ENCODE results near the gene C6orf15. TPM values are rescaled to one million over a fixed set of nuclear protein-coding genes. Genes with fewer than 3 reads are reported as not detected.

C6orf15 gene
- total RNA-seq, 1 donor from 2014 or later: not detected

GRCh38 chr6:31092238-31092637 lies 20.1 kb downstream of the C6orf15 start:
- peaks cover 5% of the 10 kb centered on the region for H3K4me1 Mint-ChIP-seq

DNA sequence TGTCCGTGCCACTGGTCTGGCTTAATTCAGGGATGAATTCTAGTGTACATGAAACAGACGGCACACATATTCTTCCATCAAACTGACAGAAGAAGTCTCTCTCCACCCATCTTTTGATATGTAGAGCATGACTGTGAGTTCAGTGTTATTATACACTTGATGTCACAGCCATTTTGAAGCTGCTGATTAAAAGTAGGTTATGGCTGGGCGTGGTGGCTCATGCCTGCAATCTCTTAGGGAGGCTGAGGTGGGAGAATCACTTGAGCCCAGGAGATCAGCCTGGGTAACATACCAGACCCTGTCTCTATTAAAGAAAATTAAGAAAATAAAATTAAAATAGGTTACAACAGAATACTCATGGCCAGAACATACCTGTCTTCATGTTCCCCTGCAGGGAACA lies 20.7 kb downstream of the C6orf15 start:
- Histone ChIP-seq H2AFZ (replicated peaks) (no peak overlapping the region), H3K36me3 (no peaks in the 10 kb centered on the region), H3K4me2 (no peak overlapping the region), H3K4me3 (no peak overlapping the region), H3K27ac (no peak overlapping the region), H3K9me3 (ENCODE audit: low read depth) (no peaks in the 10 kb centered on the region), H3F3A (ENCODE audit: low read depth) (no peaks in the 10 kb centered on the region), H3K4me1 (no peaks in the 10 kb centered on the region), H3K9ac (no peak overlapping the region), H3K79me2 (ENCODE audit: low read depth) (no peaks in the 10 kb centered on the region), H3K27me3 (no peaks in the 10 kb centered on the region), H4K20me1 (ENCODE audit: low read depth) (no peaks in the 10 kb centered on the region)
- H3K9me3 Mint-ChIP-seq: no peaks in the 10 kb centered on the region
- peaks cover 2% of the 10 kb centered on the region for H3K27me3 Mint-ChIP-seq (ENCODE audit: insufficient read depth, low read depth)
- peaks cover 10% of the 10 kb centered on the region for H3K4me1 Mint-ChIP-seq
- DNase-seq (ENCODE audit: low spot score): no peak
- no peak overlapping the region for H3K27ac Mint-ChIP-seq
- TF ChIP-seq EZH2 (IDR thresholded peaks at IDR 0.05) (no peak), EZH2phosphoT487 (IDR thresholded peaks at IDR 0.05) (no peak), CTCF (IDR thresholded peaks at IDR 0.05) (no peak)
- H3K36me3 Mint-ChIP-seq: no peaks in the 10 kb centered on the region
- no peak overlapping the region for H3K4me3 Mint-ChIP-seq

More at GRCh38 chr6:31092238-31092637, 20.1 kb downstream of the C6orf15 start:
- no peaks in the 10 kb centered on the region for H3K27me3 ChIP-seq
- H2AFZ ChIP-seq (replicated peaks): no peak overlapping the region
- no peak overlapping the region for H3K4me3 ChIP-seq
- no peaks in the 10 kb centered on the region for H4K20me1 ChIP-seq (ENCODE audit: low read depth)
- no peaks in the 10 kb centered on the region for H3K79me2 ChIP-seq (ENCODE audit: low read depth)
- H3K27me3 Mint-ChIP-seq (ENCODE audit: insufficient read depth, low read depth): peaks cover 2% of the 10 kb centered on the region
- no peak overlapping the region for H3K4me2 ChIP-seq
- H3K9ac ChIP-seq: no peak overlapping the region
- H3K27ac Mint-ChIP-seq: no peak overlapping the region
- no peaks in the 10 kb centered on the region for H3K9me3 ChIP-seq (ENCODE audit: low read depth)
- no peaks in the 10 kb centered on the region for H3K36me3 Mint-ChIP-seq
- H3F3A ChIP-seq (ENCODE audit: low read depth): no peaks in the 10 kb centered on the region
- H3K27ac ChIP-seq: no peak overlapping the region
- TF ChIP-seq CTCF (IDR thresholded peaks at IDR 0.05): no peak
- no peak for TF ChIP-seq EZH2phosphoT487 (IDR thresholded peaks at IDR 0.05)
- TF ChIP-seq EZH2 (IDR thresholded peaks at IDR 0.05): no peak
- H3K4me3 Mint-ChIP-seq: no peak overlapping the region
- H3K4me1 ChIP-seq: no peaks in the 10 kb centered on the region
- H3K9me3 Mint-ChIP-seq: no peaks in the 10 kb centered on the region
- H3K36me3 ChIP-seq: no peaks in the 10 kb centered on the region
- no peak for DNase-seq (ENCODE audit: low spot score)

DNA sequence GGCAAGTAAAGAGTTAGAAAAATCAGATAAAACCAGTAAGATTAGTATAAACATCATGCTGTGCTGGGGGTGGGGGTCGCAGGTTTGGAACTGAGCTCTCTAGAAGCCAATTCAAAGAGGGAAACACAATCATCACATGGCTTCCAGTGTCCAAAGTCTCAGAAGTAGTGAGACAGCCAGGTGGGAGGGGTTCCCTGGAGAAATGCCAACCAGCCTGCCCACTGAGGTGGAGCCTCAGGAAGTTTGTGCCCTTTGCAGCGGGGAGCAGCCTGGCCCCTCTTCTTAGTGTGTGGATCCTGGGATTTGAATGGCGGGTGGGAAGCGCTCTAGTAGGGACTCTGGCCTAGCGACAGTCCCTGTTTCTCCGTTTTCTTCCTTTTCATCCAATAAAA lies 21.4 kb downstream of the C6orf15 start:
- H3K4me2 ChIP-seq: no peak overlapping the region
- no peaks in the 10 kb centered on the region for H3K9me3 Mint-ChIP-seq
- H4K20me1 ChIP-seq (ENCODE audit: low read depth): no peaks in the 10 kb centered on the region
- H3K36me3 ChIP-seq: no peaks in the 10 kb centered on the region
- H3K4me3 ChIP-seq: no peak overlapping the region
- H3F3A ChIP-seq (ENCODE audit: low read depth): no peaks in the 10 kb centered on the region
- H2AFZ ChIP-seq (replicated peaks): no peak overlapping the region
- no peak overlapping the region for H3K9ac ChIP-seq
- H3K4me1 Mint-ChIP-seq: peaks cover 11% of the 10 kb centered on the region
- DNase-seq (ENCODE audit: low spot score): no peak
- no peak overlapping the region for H3K27ac Mint-ChIP-seq
- H3K27ac ChIP-seq: no peak overlapping the region
- H3K9me3 ChIP-seq (ENCODE audit: low read depth): no peaks in the 10 kb centered on the region
- H3K79me2 ChIP-seq (ENCODE audit: low read depth): no peaks in the 10 kb centered on the region
- H3K36me3 Mint-ChIP-seq: no peaks in the 10 kb centered on the region
- no peaks in the 10 kb centered on the region for H3K27me3 ChIP-seq
- no peak overlapping the region for H3K4me3 Mint-ChIP-seq
- H3K4me1 ChIP-seq: no peaks in the 10 kb centered on the region
- peaks cover 2% of the 10 kb centered on the region for H3K27me3 Mint-ChIP-seq (ENCODE audit: insufficient read depth, low read depth)
- no peak for TF ChIP-seq EZH2phosphoT487 (IDR thresholded peaks at IDR 0.05)

DNA sequence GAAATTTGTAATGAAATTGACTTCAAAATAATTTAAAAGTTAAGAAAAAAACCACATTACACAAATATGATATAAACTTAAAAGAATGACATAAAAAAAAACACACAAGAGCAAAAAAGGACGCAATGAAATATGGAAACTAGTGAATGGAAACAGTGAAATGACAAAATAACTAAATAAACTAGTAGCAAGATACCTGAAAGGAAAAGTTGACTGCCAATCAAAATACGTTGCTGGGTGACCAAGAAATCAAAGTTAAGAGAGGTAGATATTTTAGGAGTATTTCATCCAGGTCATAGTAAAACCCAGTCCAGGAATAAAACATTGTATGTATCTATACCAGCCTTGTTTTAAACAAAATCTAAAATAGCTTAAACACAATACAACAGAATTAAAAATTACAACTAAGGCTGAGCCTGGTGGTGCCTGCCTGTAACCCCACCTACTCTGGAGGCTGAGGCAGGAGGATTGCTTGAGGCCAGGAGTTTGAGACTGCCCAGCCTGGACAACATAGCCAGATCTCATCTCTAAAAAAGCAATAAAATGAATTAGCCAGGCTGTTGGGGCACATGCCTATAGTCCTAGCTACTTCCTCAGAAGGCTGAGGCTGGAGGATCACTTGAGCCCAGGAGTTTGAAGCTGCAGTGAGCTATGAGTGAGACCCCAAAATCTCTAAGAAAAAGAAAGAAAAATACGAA lies 22.0 kb downstream of the C6orf15 start:
- Mint-ChIP-seq H3K4me3 (no peak overlapping the region), H3K36me3 (no peaks in the 10 kb centered on the region), H3K27me3 (ENCODE audit: insufficient read depth, low read depth) (no peaks in the 10 kb centered on the region), H3K4me1 (peaks cover 11% of the 10 kb centered on the region), H3K27ac (no peak overlapping the region), H3K9me3 (no peaks in the 10 kb centered on the region)
- Histone ChIP-seq H3K27me3 (no peaks in the 10 kb centered on the region), H3K36me3 (no peaks in the 10 kb centered on the region), H3K4me1 (no peaks in the 10 kb centered on the region), H2AFZ (replicated peaks) (no peak overlapping the region), H3F3A (ENCODE audit: low read depth) (no peaks in the 10 kb centered on the region), H4K20me1 (ENCODE audit: low read depth) (no peaks in the 10 kb centered on the region), H3K27ac (no peak overlapping the region), H3K9me3 (ENCODE audit: low read depth) (no peaks in the 10 kb centered on the region), H3K9ac (no peak overlapping the region), H3K4me3 (no peak overlapping the region), H3K79me2 (ENCODE audit: low read depth) (no peaks in the 10 kb centered on the region), H3K4me2 (no peak overlapping the region)
- DNase-seq (ENCODE audit: low spot score): no peak
- TF ChIP-seq CTCF (IDR thresholded peaks at IDR 0.05) (no peak), EZH2 (IDR thresholded peaks at IDR 0.05) (no peak), EZH2phosphoT487 (IDR thresholded peaks at IDR 0.05) (no peak)
